Neuronal stem cell (in vitro differentiated cells): Measurements from ENCODE around the gene FREY1.

Experiments
- DNase-seq: peaks from one replicate; pipeline ENCODE4 v3.0.0-alpha.2; 2013; ENCODE audit warnings: low spot score
- H2AFZ ChIP-seq: one replicate; pipeline ENCODE4 v1.6.1; 2013; ENCODE audit warnings: mild to moderate bottlenecking, low read length, inconsistent platforms
- H2AK5ac ChIP-seq: 2 replicates; pipeline ENCODE4 v1.6.1; 2013; ENCODE audit warnings: low read depth, mild to moderate bottlenecking, inconsistent platforms, low read length, moderate library complexity, mixed read lengths
- H2BK120ac ChIP-seq: 2 replicates; pipeline ENCODE4 v1.6.1; 2013; ENCODE audit warnings: low read depth, mild to moderate bottlenecking, inconsistent platforms, low read length, moderate library complexity, mixed read lengths
- H2BK12ac ChIP-seq: one replicate; pipeline ENCODE4 v1.6.1; 2013; ENCODE audit warnings: low read length, inconsistent platforms
- H2BK15ac ChIP-seq: 2 replicates; pipeline ENCODE4 v1.6.1; 2013; ENCODE audit warnings: mild to moderate bottlenecking, low read length, inconsistent platforms, mixed read lengths
- H2BK5ac ChIP-seq: one replicate; pipeline ENCODE4 v1.6.1; 2013; ENCODE audit warnings: inconsistent platforms, mild to moderate bottlenecking, low read length, moderate library complexity
- H3K14ac ChIP-seq: one replicate; pipeline ENCODE4 v1.6.1; 2013; ENCODE audit warnings: low read length, inconsistent platforms
- H3K18ac ChIP-seq: 2 replicates; pipeline ENCODE4 v1.6.1; 2013; ENCODE audit warnings: low read length, inconsistent platforms
- H3K23ac ChIP-seq: 2 replicates; pipeline ENCODE4 v1.6.1; 2013; ENCODE audit warnings: low read depth, mild to moderate bottlenecking, mixed read lengths, low read length, inconsistent platforms; ENCODE audit not compliant: poor library complexity
- H3K27ac ChIP-seq: replicated peaks from 3 replicates; pipeline ENCODE4 v1.5.1; 2013; ENCODE audit warnings: low read length, inconsistent platforms
- H3K27me3 ChIP-seq, 3 experiments: 2 replicates each; pipeline ENCODE4 v1.6.1; 2013; ENCODE audit warnings: low read length in 3 of 3, mild to moderate bottlenecking in 2 of 3, inconsistent platforms in 1 of 3, low read depth in 1 of 3, mixed read lengths in 1 of 3, moderate library complexity in 1 of 3; ENCODE audit not compliant: control insufficient read depth in 3 of 3, insufficient read depth in 3 of 3
- H3K36me3 ChIP-seq, 2 donors: replicated peaks in 1 of 2; 2 replicates each; pipeline ENCODE4 v1.6.1; 2013; ENCODE audit warnings: low read length in 2 of 2; ENCODE audit not compliant: control insufficient read depth in 2 of 2, insufficient read depth in 2 of 2
- H3K4ac ChIP-seq: 2 replicates; pipeline ENCODE4 v1.6.1; 2013; ENCODE audit warnings: inconsistent platforms, mild to moderate bottlenecking, low read length, moderate library complexity
- H3K4me1 ChIP-seq, 2 donors: 1 replicate in 1 of 2; 2 replicates in 1 of 2; pipeline ENCODE4 v1.6.1; 2013; ENCODE audit warnings: low read length in 2 of 2, low read depth in 1 of 2; ENCODE audit not compliant: control insufficient read depth in 2 of 2, insufficient read depth in 1 of 2
- H3K4me2 ChIP-seq: one replicate; pipeline ENCODE4 v1.6.1; 2013; ENCODE audit warnings: mild to moderate bottlenecking, low read length, inconsistent platforms; ENCODE audit not compliant: insufficient read depth, poor library complexity, severe bottlenecking
- H3K4me3 ChIP-seq, 2 donors: 2 replicates each; pipeline ENCODE4 v1.5.1; 2013; ENCODE audit warnings: low read length in 2 of 2, mild to moderate bottlenecking in 2 of 2, inconsistent platforms in 1 of 2, moderate library complexity in 1 of 2
- H3K79me1 ChIP-seq: one replicate; pipeline ENCODE4 v1.6.1; 2013; ENCODE audit warnings: low read depth, mild to moderate bottlenecking, inconsistent platforms, low read length, moderate library complexity
- H3K9ac ChIP-seq: one replicate; pipeline ENCODE4 v1.6.1; 2013; ENCODE audit warnings: mild to moderate bottlenecking, low read depth, low read length, inconsistent platforms; ENCODE audit not compliant: poor library complexity
- H3K9me3 ChIP-seq, 2 donors: replicated peaks in 1 of 2; 2 replicates each; pipeline versions ENCODE3 to v1.6.1; 2013; ENCODE audit warnings: low read length in 2 of 2, mild to moderate bottlenecking in 2 of 2, inconsistent platforms in 1 of 2, low read depth in 1 of 2, mixed read lengths in 1 of 2, moderate library complexity in 1 of 2; ENCODE audit not compliant: control insufficient read depth in 2 of 2, insufficient read depth in 1 of 2
- H4K8ac ChIP-seq: one replicate; pipeline ENCODE4 v1.6.1; 2013; ENCODE audit warnings: low read depth, mild to moderate bottlenecking, inconsistent platforms, low read length, moderate library complexity
- H4K91ac ChIP-seq: one replicate; pipeline ENCODE4 v1.6.1; 2013; ENCODE audit warnings: low read length, low read depth, mild to moderate bottlenecking, inconsistent platforms; ENCODE audit not compliant: poor library complexity
- WGBS, 2 donors: extraction: QIAGEN DNeasy Blood & Tissue Kit; methylation state at CpG; one replicate each; pipeline ENCODE4 v1.1.7; 2013; ENCODE audit warnings: missing lambda C conversion rate in 2 of 2, mixed read lengths in 1 of 2; ENCODE audit not compliant: insufficient read length in 2 of 2, insufficient replicate concordance in 1 of 2; ENCODE audit errors: extremely low coverage in 2 of 2; 5-methylcytosine and 5-hydroxymethylcytosine counted together

FREY1 gene

DNA sequence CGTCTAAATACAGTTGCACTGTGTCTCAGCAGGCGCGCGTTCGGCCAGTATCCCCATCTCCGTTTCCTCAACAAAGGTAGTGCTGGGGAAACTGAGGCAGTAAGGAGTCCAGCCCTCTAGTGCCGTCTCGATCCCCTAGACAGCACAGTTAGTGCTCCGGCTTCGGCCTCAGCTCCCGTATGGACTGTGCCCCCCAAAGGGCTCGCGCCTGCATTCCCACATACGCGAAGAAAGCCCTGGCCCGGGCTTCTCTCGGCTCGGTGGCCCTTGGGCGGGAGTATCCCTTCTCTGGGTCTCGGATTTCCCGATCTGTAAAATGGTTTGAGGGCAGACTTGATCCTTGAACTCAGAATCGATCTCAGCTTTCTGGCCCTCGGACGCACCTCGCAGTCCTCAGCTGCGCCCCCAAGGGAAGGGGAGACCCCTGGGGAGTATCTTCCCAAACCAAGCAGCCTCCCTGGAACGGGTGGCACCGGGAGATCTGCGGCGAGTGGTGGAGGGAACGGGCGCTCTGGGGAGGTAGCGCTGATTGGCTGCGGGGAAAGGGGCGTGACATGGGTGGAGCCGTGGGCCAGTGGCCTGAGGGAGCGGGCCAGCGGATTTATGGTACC lies 11.4 kb upstream of the FREY1 start:
- Histone ChIP-seq H2AFZ (peak overlapping the region; percentile 84), H3K9me3 (no peaks in the 10 kb centered on the region), H2BK15ac (peak overlapping the region; percentile 99), H3K79me1 (peaks cover 11% of the 10 kb centered on the region), H3K4ac (peak overlapping the region; percentile 24), H3K4me3 (peak overlapping the region; percentile 88 to 92), H3K4me2 (peak overlapping the region; percentile 98), H4K8ac (no peak overlapping the region), H2BK5ac (peak overlapping the region; percentile 97), H3K27ac (peak overlapping the region; percentile 98), H2BK12ac (no peak overlapping the region), H3K9ac (peak overlapping the region; percentile 88), H3K18ac (peak overlapping the region; percentile 96), H3K14ac (no peak overlapping the region), H3K23ac (peak overlapping the region; percentile 76), H3K4me1 (peaks cover 18 to 27% of the 10 kb centered on the region in 2 donors), H4K91ac (no peak overlapping the region), H2BK120ac (no peak overlapping the region), H3K36me3 (peaks cover 23 to 27% of the 10 kb centered on the region in 2 donors), H2AK5ac (peak overlapping the region; percentile 76), H3K27me3 (peaks cover 0 to 41% (median 8%) of the 10 kb centered on the region in 3 experiments)
- WGBS, 2 donors = no CpG with 5 or more reads among the region's 38 CpGs
- DNase-seq = peak; percentile 56

DNA sequence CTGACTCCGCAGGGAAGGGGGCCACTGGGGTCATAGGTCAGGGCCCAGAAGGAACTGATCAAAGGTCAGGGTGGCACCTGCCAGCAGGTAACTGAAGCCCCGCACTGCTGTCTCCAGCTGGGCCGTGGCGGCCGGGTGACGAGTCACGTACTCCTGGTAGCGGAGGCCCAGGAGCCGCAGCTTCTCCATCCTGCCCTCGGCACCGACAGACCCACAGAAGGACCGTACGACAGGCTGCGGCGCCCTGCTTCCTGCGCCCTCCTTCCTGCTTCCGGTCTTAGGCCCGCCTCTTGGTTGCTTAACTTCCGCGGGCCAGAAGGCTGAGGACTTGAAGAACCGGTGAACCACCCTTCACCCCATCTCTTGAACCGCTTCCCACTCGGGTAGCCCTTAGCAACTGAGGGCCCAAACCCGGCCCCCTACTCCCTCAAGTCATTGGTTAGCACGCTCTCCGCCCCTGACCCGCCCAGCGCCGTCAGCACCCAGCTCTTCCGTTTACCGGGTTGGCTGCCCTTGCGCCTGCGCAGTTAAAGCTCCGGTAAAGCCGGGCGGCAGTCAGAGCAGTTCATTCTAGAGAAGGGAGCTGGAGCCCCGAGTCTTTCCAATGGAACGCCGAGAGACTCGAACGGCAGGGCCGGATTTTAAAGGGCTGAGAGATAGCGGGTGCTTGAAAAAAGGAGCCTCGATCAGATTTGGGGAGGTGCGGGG lies 10.7 kb upstream of the FREY1 start, which contains the start of gene PEX16:
TSS of gene PEX16 (minus strand) at position 255 of the 708 bp plus-strand sequence. CDS start at position 189, 66 bp downstream.
- Histone ChIP-seq H4K91ac (no peak within 1 kb of the TSS), H3K27ac (peak within 1 kb of the TSS; percentile 98), H2BK5ac (peak within 1 kb of the TSS; percentile 97), H2BK15ac (peak within 1 kb of the TSS; percentile 99), H3K14ac (peak within 1 kb of the TSS; percentile 40), H2BK120ac (no peak within 1 kb of the TSS), H3K36me3 (peaks cover 27 to 33% of the 10 kb centered on the region in 2 donors), H3K4ac (peak within 1 kb of the TSS; percentile 24), H3K27me3 (peaks cover 0 to 34% (median 2%) of the 10 kb centered on the region in 3 experiments), H3K4me1 (peaks cover 18 to 27% of the 10 kb centered on the region in 2 donors), H4K8ac (peak within 1 kb of the TSS; percentile 74), H2AK5ac (peak within 1 kb of the TSS; percentile 76), H3K9me3 (no peaks in the 10 kb centered on the region), H3K79me1 (peaks cover 11% of the 10 kb centered on the region), H3K4me3 (peak within 1 kb of the TSS; percentile 88 to 92), H3K18ac (peak within 1 kb of the TSS; percentile 96), H2BK12ac (no peak within 1 kb of the TSS), H2AFZ (peak within 1 kb of the TSS; percentile 84), H3K4me2 (peak within 1 kb of the TSS; percentile 98), H3K23ac (peak within 1 kb of the TSS; percentile 76), H3K9ac (peak within 1 kb of the TSS; percentile 93)
- WGBS, 2 donors = no CpG with 5 or more reads among the region's 45 CpGs
- peak; percentile 95 for DNase-seq

GRCh38 chr11:45917286-45917622 lies 10.2 kb upstream of the FREY1 start:
- H2BK12ac ChIP-seq = no peak overlapping the region
- peak overlapping the region; percentile 74 for H4K8ac ChIP-seq
- H3K18ac ChIP-seq = peak overlapping the region; percentile 96
- H2AK5ac ChIP-seq = peak overlapping the region; percentile 59
- peak overlapping the region; percentile 88 to 92 for H3K4me3 ChIP-seq
- peak overlapping the region; percentile 95 for H3K4me2 ChIP-seq
- peaks cover 18 to 27% of the 10 kb centered on the region in 2 donors for H3K4me1 ChIP-seq
- H3K4ac ChIP-seq = no peak overlapping the region
- peak overlapping the region; percentile 98 for H3K27ac ChIP-seq
- peak overlapping the region; percentile 52 for H3K23ac ChIP-seq
- peaks cover 27 to 35% of the 10 kb centered on the region in 2 donors for H3K36me3 ChIP-seq
- no CpG with 5 or more reads among the region's 16 CpGs for WGBS, 2 donors
- peak overlapping the region; percentile 93 for H3K9ac ChIP-seq
- peak overlapping the region; percentile 97 for H2BK5ac ChIP-seq
- peaks cover 11% of the 10 kb centered on the region for H3K79me1 ChIP-seq
- no peak overlapping the region for H2BK120ac ChIP-seq
- peak overlapping the region; percentile 84 for H2AFZ ChIP-seq
- H2BK15ac ChIP-seq = peak overlapping the region; percentile 30
- H3K14ac ChIP-seq = peak overlapping the region; percentile 40
- no peak overlapping the region for H4K91ac ChIP-seq
- no peaks in the 10 kb centered on the region for H3K9me3 ChIP-seq
- H3K27me3 ChIP-seq = peaks cover 0 to 29% (median 0%) of the 10 kb centered on the region in 3 experiments
- DNase-seq = no peak

DNA sequence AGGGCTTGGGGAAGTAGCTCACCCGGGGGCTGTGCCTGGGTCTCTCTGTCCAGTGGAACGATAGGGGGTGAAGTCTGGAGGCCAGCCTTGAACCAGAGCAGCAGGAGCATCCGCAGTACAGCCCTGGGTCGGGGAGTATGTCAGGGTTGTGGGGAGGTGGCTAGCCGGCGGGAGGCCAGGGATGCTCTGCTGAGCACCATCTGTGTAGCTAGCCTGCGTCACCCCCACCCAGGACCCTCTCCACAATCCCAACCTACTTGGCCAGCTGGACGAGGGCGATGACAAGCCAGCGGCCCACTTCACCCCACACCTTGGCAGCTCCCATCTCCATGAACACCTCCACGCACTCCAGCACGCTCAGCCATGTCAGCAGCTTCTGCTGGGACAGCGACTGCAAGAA lies 8.4 kb upstream of the FREY1 start:
- no peak overlapping the region for H3K4ac ChIP-seq
- H3K18ac ChIP-seq = no peak overlapping the region
- no peak overlapping the region for H4K91ac ChIP-seq
- H2BK120ac ChIP-seq = no peak overlapping the region
- no CpG with 5 or more reads among the region's 13 CpGs for WGBS, 2 donors
- peaks cover 28 to 46% of the 10 kb centered on the region in 2 donors for H3K36me3 ChIP-seq
- peak overlapping the region; percentile 21 for H3K14ac ChIP-seq
- H3K9me3 ChIP-seq = no peaks in the 10 kb centered on the region
- H2BK5ac ChIP-seq = no peak overlapping the region
- H4K8ac ChIP-seq = no peak overlapping the region
- H3K4me2 ChIP-seq = no peak overlapping the region
- no peak for DNase-seq
- H3K27ac ChIP-seq = no peak overlapping the region
- peaks cover 0 to 11% (median 0%) of the 10 kb centered on the region in 3 experiments for H3K27me3 ChIP-seq
- H2AK5ac ChIP-seq = no peak overlapping the region
- H3K79me1 ChIP-seq = peaks cover 11% of the 10 kb centered on the region
- H3K9ac ChIP-seq = no peak overlapping the region
- H2BK15ac ChIP-seq = no peak overlapping the region
- H3K4me3 ChIP-seq = no peak overlapping the region
- H2BK12ac ChIP-seq = no peak overlapping the region
- H2AFZ ChIP-seq = no peak overlapping the region
- no peak overlapping the region for H3K23ac ChIP-seq
- H3K4me1 ChIP-seq = peaks cover 9 to 19% of the 10 kb centered on the region in 2 donors
